Left forelimb (tissue), 1 donor: Measurements from ENCODE around the gene KY.

Source experiments
- DNase-seq: peaks from one replicate; pipeline ENCODE4 v3.0.0-alpha.2; 2018; ENCODE audit warnings: low spot score

KY gene

GRCh38 chr3:134619301-134619615, 31.6 kb downstream of the KY start:
- no peak for DNase-seq

- peak; percentile 62 for DNase-seq
Observed at GRCh38 chr3:134618478-134619300, 32.1 kb downstream of the KY start.

- no peak for DNase-seq
Observed at GRCh38 chr3:134617608-134618477, 33.0 kb downstream of the KY start.

GRCh38 chr3:134615743-134616142, 35.1 kb downstream of the KY start:
- no peak for DNase-seq

- DNase-seq, result no peak
Observed at GRCh38 chr3:134614955-134615354, 35.9 kb downstream of the KY start.

- DNase-seq, result no peak
Observed at GRCh38 chr3:134613006-134613520, 37.8 kb downstream of the KY start.

GRCh38 chr3:134611516-134611915, 39.3 kb downstream of the KY start:
- no peak for DNase-seq

- no peak for DNase-seq
Observed at GRCh38 chr3:134610432-134611385, 40.1 kb downstream of the KY start.

- no peak for DNase-seq
Observed at GRCh38 chr3:134609821-134610431, 40.9 kb downstream of the KY start.

- DNase-seq, result peak; percentile 54
Observed at GRCh38 chr3:134608771-134609435, 41.9 kb downstream of the KY start.

GRCh38 chr3:134608023-134608770, 42.6 kb downstream of the KY start:
- peak; percentile 57 for DNase-seq

- DNase-seq, result peak; percentile 57
Observed at GRCh38 chr3:134607054-134608022, 43.5 kb downstream of the KY start.

- DNase-seq, result no peak
Observed at GRCh38 chr3:134606033-134607025, 44.5 kb downstream of the KY start.

- peak; percentile 60 for DNase-seq
Observed at GRCh38 chr3:134605556-134605955, 45.3 kb downstream of the KY start.

- peak; percentile 55 for DNase-seq
Observed at GRCh38 chr3:134603956-134604355, 46.9 kb downstream of the KY start.

GRCh38 chr3:134603480-134603879, 47.3 kb downstream of the KY start:
- DNase-seq, result no peak

GRCh38 chr3:134602440-134602814, 48.4 kb downstream of the KY start:
- DNase-seq, result no peak
